GM12874 (cell line): ENCODE measurements around the gene CHURC1.

Experiments used
- TF ChIP-seq, protein P1 (sequence below): IDR thresholded peaks from 2 replicates; pipeline ENCODE4 v1.5.1; 2011; ENCODE audit warnings: low read depth, mild to moderate bottlenecking, control low read depth, low read length, moderate library complexity; ENCODE audit not compliant: insufficient read depth

Gene CHURC1

DNA sequence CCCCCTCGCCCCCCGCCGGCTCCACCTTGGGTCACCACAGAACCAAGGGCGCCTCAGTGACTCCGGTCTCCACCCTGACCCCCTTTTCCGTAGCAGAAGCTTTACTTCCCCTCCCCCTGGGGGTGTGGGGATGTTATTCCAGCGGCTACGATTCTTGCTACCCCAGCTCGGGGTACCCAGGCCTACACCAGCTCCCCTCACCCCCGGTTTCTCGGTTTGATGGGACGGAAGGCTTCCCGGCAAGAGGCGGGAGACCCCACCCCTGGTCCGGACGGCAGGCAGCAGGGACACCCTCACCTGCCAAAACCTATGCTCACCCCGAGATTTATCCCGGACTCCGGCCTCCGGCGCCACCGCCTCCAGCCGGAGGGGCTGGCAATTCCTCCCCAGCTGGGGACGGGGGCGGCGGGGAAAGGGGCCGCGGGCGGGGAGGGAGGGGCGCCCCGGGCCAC lies 57.3 kb downstream of the CHURC1 start:
- TF ChIP-seq, protein P1, sequence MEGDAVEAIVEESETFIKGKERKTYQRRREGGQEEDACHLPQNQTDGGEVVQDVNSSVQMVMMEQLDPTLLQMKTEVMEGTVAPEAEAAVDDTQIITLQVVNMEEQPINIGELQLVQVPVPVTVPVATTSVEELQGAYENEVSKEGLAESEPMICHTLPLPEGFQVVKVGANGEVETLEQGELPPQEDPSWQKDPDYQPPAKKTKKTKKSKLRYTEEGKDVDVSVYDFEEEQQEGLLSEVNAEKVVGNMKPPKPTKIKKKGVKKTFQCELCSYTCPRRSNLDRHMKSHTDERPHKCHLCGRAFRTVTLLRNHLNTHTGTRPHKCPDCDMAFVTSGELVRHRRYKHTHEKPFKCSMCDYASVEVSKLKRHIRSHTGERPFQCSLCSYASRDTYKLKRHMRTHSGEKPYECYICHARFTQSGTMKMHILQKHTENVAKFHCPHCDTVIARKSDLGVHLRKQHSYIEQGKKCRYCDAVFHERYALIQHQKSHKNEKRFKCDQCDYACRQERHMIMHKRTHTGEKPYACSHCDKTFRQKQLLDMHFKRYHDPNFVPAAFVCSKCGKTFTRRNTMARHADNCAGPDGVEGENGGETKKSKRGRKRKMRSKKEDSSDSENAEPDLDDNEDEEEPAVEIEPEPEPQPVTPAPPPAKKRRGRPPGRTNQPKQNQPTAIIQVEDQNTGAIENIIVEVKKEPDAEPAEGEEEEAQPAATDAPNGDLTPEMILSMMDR, result no peak

DNA sequence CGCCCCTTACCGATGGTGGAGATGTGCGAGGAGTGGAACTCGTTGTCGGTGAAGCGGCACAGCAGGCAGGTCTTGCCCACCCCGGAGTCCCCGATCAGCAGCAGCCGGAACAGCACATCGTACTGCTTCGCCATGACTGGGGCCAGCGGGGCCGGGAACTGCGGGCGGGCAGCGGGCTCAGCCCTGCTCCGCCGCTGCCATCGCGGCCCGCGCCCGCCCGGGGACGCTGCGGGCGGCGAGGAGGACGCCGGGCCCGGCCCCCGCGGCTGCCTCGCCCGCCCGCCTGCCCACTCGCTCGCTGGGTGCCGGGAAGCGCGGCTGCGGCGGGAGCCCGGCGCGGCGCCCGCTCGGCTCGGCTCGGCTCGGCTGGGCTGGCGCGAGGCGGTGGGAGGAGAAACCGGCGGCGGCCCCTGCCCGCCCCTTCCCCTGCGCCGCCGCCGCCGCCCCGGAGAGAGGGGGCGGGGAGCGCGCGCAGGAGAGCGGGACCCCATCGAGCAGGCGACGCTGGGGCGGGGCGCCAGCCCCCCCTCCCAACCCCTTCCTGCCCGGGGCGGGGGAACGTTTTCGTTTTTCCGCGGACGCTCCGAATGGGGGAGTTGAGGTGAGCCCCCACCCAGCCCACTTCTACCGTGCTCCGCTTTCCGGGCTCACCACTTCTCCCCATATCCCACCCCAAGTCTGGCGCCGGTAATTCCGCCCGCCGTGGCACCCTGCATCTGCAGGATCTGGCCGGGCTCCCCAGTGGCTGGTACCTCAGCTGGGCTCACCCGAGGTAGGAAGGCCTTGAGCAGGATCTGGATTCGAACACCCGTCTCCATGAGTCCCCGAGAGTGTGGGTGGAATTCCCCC lies 57.9 kb downstream of the CHURC1 start, which contains the start of gene RAB15:
TSS of gene RAB15 (minus strand) at position 394 of the 849 bp plus-strand sequence. CDS start at position 134, 260 bp downstream.
- TF ChIP-seq, protein P1, result no peak

DNA sequence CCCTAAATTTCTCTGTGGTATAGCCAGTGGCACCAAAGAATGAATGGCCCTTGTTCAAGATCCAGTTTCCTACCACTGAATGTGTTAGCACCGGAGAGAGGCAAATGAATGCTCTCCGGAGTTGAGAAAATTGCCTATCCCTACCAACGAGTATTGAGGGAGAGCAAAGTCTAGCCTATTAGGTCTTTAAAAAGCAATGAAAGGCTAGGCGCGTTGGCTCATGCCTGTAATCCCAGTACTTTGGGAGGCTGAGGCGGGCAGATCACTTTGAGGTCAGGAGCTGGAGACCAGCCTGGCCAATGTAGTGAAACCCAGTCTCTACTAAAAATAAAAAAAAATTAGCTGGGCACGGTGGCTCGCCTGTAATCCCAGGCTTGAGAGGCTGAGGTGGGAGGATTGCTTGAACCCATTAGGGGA lies 58.8 kb downstream of the CHURC1 start:
- TF ChIP-seq, protein P1, result no peak

DNA sequence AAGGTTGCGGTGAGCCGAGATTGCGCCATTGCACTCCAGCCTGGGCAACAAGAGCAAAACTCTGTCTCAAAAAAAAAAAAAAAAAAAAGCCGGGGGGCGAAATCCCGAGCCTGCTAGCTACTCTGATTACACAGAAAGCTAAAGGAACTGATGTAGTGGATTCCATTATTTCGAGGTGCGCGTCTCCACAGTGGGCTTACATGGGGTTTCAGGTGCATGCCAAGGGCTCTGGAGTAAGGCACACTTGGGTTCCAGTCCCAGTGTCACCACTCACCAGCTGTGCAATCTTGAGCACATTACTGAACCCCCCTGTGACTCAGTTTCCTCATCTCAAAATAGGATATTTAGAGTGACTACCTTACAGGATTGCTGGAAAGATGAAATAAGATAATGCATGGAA lies 59.6 kb downstream of the CHURC1 start:
- TF ChIP-seq, protein P1, result no peak

DNA sequence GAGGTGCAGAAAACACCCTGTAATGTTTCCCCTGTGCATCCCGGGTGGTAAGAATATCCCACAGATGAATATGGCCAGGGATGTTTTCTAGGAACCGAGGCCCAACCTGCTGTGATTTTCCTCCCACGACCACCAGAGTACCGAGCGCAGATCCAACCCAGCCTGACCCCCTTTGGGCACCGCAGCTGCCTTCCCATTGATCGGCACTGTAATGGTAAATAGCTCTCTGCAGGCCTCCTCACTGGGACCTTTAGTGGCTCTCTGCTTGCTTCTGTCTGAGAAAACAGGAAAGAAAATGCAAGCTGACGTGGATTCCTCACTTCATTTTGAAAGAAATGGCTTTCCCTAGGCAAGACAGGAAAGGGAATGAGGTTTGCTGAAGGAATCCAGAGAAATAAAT lies 60.3 kb downstream of the CHURC1 start:
- TF ChIP-seq, protein P1, result no peak

DNA sequence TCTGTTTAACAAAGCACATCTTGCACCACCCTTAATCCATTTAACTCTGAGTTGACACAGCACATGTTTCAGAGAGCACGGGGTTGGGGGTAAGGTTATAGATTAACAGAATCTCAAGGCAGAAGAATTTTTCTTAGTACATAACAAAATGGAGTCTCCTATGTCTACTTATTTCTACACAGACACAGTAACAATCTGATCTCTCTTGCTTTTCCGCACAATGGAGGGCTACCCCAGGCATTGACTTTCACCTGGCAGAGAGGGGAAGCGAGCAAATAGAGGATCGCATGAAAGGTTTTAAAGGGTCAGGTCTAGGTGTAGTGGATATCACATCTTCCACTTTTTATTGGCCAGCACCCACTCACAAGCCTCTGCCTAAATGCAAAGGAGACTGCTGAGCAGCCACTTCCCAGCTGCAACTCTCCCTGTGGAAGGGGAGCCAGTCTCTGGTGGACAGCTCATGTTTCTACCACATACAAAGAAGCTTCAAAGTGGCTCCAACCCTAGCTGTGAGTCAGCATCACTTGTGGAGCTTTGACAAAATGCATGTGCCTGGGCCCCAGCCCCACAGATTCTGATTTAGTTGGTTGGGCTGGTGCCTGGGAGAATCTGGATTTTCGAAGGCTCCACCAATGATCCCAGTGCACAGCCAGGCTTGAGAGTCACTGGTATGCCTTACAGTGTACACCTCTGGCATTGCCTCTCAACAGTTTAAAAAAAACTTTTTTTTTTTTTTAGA lies 65.2 kb downstream of the CHURC1 start:
- TF ChIP-seq, protein P1, result no peak
